ENCODE data around the gene HOXA7.

HOXA7 gene

GRCh38 chr7:27176962-27177794 is 20.7 kb upstream of the HOXA7 start:
- Histone ChIP-seq H3K9me3 (no peaks in the 10 kb centered on the region), H3K36me3 (no peaks in the 10 kb centered on the region), H3K27me3 (peaks cover 100% of the 10 kb centered on the region), H3K4me1 (ENCODE audit: control insufficient read depth in 1 of 2, insufficient read depth in 1 of 2, low read depth in 1 of 2, low read length in 1 of 2) (peaks cover 23 to 34% of the 10 kb centered on the region in 2 experiments), H3K4me3 (ENCODE audit: low read depth in 1 of 2, low read length in 1 of 2) (no peak overlapping the region), H3K27ac (no peak overlapping the region)
- no peak for TF ChIP-seq CTCF (IDR thresholded peaks at IDR 0.05)

- Histone ChIP-seq H3K27ac (no peak overlapping the region), H3K27me3 (peaks cover 100% of the 10 kb centered on the region), H3K36me3 (no peaks in the 10 kb centered on the region), H3K9me3 (no peaks in the 10 kb centered on the region), H3K4me3 (ENCODE audit: low read depth in 1 of 2, low read length in 1 of 2) (no peak overlapping the region), H3K4me1 (ENCODE audit: control insufficient read depth in 1 of 2, insufficient read depth in 1 of 2, low read depth in 1 of 2, low read length in 1 of 2) (peaks cover 29 to 41% of the 10 kb centered on the region in 2 experiments)
- no peak for TF ChIP-seq CTCF (IDR thresholded peaks at IDR 0.05)
These were observed 20.0 kb upstream of the HOXA7 start for GRCh38 chr7:27176524-27176845.

- no peaks in the 10 kb centered on the region for H3K9me3 ChIP-seq
- no peak overlapping the region for H3K4me3 ChIP-seq (ENCODE audit: low read depth in 1 of 2, low read length in 1 of 2)
- TF ChIP-seq CTCF (IDR thresholded peaks at IDR 0.05), result no peak
- H3K36me3 ChIP-seq, result no peaks in the 10 kb centered on the region
- H3K27ac ChIP-seq, result no peak overlapping the region
- peaks cover 100% of the 10 kb centered on the region for H3K27me3 ChIP-seq
- peaks cover 29 to 43% of the 10 kb centered on the region in 2 experiments for H3K4me1 ChIP-seq (ENCODE audit: control insufficient read depth in 1 of 2, insufficient read depth in 1 of 2, low read depth in 1 of 2, low read length in 1 of 2)
These were observed 19.4 kb upstream of the HOXA7 start for GRCh38 chr7:27175626-27176523.

GRCh38 chr7:27174874-27175625 is 18.6 kb upstream of the HOXA7 start:
- no peaks in the 10 kb centered on the region for H3K9me3 ChIP-seq
- H3K27me3 ChIP-seq, result peaks cover 100% of the 10 kb centered on the region
- peaks cover 29 to 43% of the 10 kb centered on the region in 2 experiments for H3K4me1 ChIP-seq (ENCODE audit: control insufficient read depth in 1 of 2, insufficient read depth in 1 of 2, low read depth in 1 of 2, low read length in 1 of 2)
- H3K27ac ChIP-seq, result no peak overlapping the region
- TF ChIP-seq CTCF (IDR thresholded peaks at IDR 0.05), result no peak
- H3K4me3 ChIP-seq (ENCODE audit: low read depth in 1 of 2, low read length in 1 of 2), result peak overlapping the region in 1 of 2 experiments; percentile 67
- H3K36me3 ChIP-seq, result no peaks in the 10 kb centered on the region
